ENCODE results near the gene MMP14. TPM values are rescaled to one million over a fixed set of nuclear protein-coding genes. Genes with fewer than 3 reads are reported as not detected.

MMP14 gene
- total and polyA plus RNA-seq, 2 of the 13 experiments (the other 11 are each of a cell fraction or from before 2014, with no cell fraction given) = 5.2 to 9.8 TPM

- no peak for TF ChIP-seq ARID3A (IDR thresholded peaks at IDR 0.05; ENCODE audit: low read depth, low read length)
- no peak for TF ChIP-seq HDAC6 (IDR thresholded peaks at IDR 0.05; ENCODE audit: low read depth, low read length)
- TF ChIP-seq ZNF101 (CRISPR knock-in tag; IDR thresholded peaks at IDR 0.05; ENCODE audit: borderline replicate concordance, low read depth) = no peak
- no peak for TF ChIP-seq MTF1 (CRISPR knock-in tag; IDR thresholded peaks at IDR 0.05)
- TF ChIP-seq ZNF816 (CRISPR knock-in tag; IDR thresholded peaks at IDR 0.05; ENCODE audit: borderline replicate concordance) = no peak
- TF ChIP-seq ZNF34 (CRISPR knock-in tag; IDR thresholded peaks at IDR 0.05; ENCODE audit: borderline replicate concordance) = no peak
- peak; percentile 51 for TF ChIP-seq TEAD3 (CRISPR knock-in tag; optimal IDR thresholded peaks at IDR 0.05; ENCODE audit: borderline replicate concordance)
- no peak for TF ChIP-seq ZBTB34 (CRISPR knock-in tag; IDR thresholded peaks at IDR 0.05)
- TF ChIP-seq ZNF333 (CRISPR knock-in tag; IDR thresholded peaks at IDR 0.05; ENCODE audit: borderline replicate concordance) = no peak
- TF ChIP-seq ZNF770 (CRISPR knock-in tag; IDR thresholded peaks at IDR 0.05) = 0 out of 2 replicates have a peak, but pooled peaks have one; percentile 17
- no peak for TF ChIP-seq CERS6 (CRISPR knock-in tag; IDR thresholded peaks at IDR 0.05)
- TF ChIP-seq CENPBD1 (CRISPR knock-in tag; IDR thresholded peaks at IDR 0.05; ENCODE audit: borderline replicate concordance, low read depth) = no peak
- TF ChIP-seq ZSCAN30 (CRISPR knock-in tag; IDR thresholded peaks at IDR 0.05) = no peak
- TF ChIP-seq ZKSCAN5 (CRISPR knock-in tag; IDR thresholded peaks at IDR 0.05) = no peak
- TF ChIP-seq RBM22 (optimal IDR thresholded peaks at IDR 0.05; ENCODE audit: low read length) = no peak
- TF ChIP-seq ZNF234 (CRISPR knock-in tag; conservative IDR thresholded peaks at IDR 0.05) = no peak
- TF ChIP-seq HNF1A (IDR thresholded peaks at IDR 0.05; ENCODE audit: low read depth) = no peak
- no peak for TF ChIP-seq HNF1A (CRISPR knock-in tag; IDR thresholded peaks at IDR 0.05; ENCODE audit: borderline replicate concordance)
These were observed 27.8 kb upstream of the MMP14 start (continued) for GRCh38 chr14:22808388-22809209.
